RKO (cell line): Measurements from ENCODE around the gene EPHA10.
"Not testable (repeated sequence)": the region's sequence is repeated elsewhere in the genome, so short reads cannot be mapped to it uniquely, and the experiment has no call there.

Experiments used
- DNase-seq: peaks from one replicate; pipeline ENCODE4 v3.0.0-alpha.2; 2016; ENCODE audit warnings: low spot score

The EPHA10 gene

GRCh38 chr1:37771440-37771839 lies 6.5 kb upstream of the EPHA10 start:
- DNase-seq = not testable (repeated sequence)

GRCh38 chr1:37767488-37767887 lies 2.6 kb upstream of the EPHA10 start:
- no peak for DNase-seq

GRCh38 chr1:37765916-37766664 lies 1.2 kb upstream of the EPHA10 start:
- DNase-seq = no peak

- peak; percentile 34 for DNase-seq
Observed at GRCh38 chr1:37764414-37764825, 500 bp downstream of the EPHA10 start.

- DNase-seq = no peak
Observed at GRCh38 chr1:37763791-37764413, 1.0 kb downstream of the EPHA10 start.

GRCh38 chr1:37762516-37762915 lies 2.4 kb downstream of the EPHA10 start:
- no peak for DNase-seq

GRCh38 chr1:37761416-37762095 lies 3.4 kb downstream of the EPHA10 start:
- no peak for DNase-seq

- DNase-seq = no peak
Observed at GRCh38 chr1:37759451-37759850, 5.5 kb downstream of the EPHA10 start.

- DNase-seq = no peak
Observed at GRCh38 chr1:37755951-37756560, 8.9 kb downstream of the EPHA10 start.

GRCh38 chr1:37755290-37755689 lies 9.6 kb downstream of the EPHA10 start:
- no peak for DNase-seq

GRCh38 chr1:37753473-37754321 lies 11.2 kb downstream of the EPHA10 start:
- no peak for DNase-seq

- DNase-seq = peak; percentile 17
Observed at GRCh38 chr1:37752583-37753471, 12.1 kb downstream of the EPHA10 start.

GRCh38 chr1:37752213-37752582 lies 12.7 kb downstream of the EPHA10 start:
- DNase-seq = no peak

GRCh38 chr1:37748565-37748964 lies 16.4 kb downstream of the EPHA10 start:
- DNase-seq = no peak

- DNase-seq = no peak
Observed at GRCh38 chr1:37746806-37747205, 18.1 kb downstream of the EPHA10 start.

GRCh38 chr1:37741662-37742061 lies 23.3 kb downstream of the EPHA10 start:
- no peak for DNase-seq

- peak; percentile 20 for DNase-seq
Observed at GRCh38 chr1:37741130-37741529, 23.8 kb downstream of the EPHA10 start.

- DNase-seq = peak; percentile 59
Observed at GRCh38 chr1:37739222-37739621, 25.7 kb downstream of the EPHA10 start.

- not testable (repeated sequence) for DNase-seq
Observed at GRCh38 chr1:37738619-37739018, 26.3 kb downstream of the EPHA10 start.

- DNase-seq = not testable (repeated sequence)
Observed at GRCh38 chr1:37737975-37738374, 26.9 kb downstream of the EPHA10 start.
